KOPT-K1 (cell line): ENCODE results near the gene UBE2H.
"Not testable (repeated sequence)": the region's sequence is repeated elsewhere in the genome, so short reads cannot be mapped to it uniquely, and the experiment has no call there.

Experiments
- H3K27ac ChIP-seq: fragments of 200-600 bp; sonication (generic); 2 replicates; pipeline ENCODE4 v1.5.1; 2016; ENCODE audit warnings: antibody characterized with exemption, mild to moderate bottlenecking, low read depth, low read length; ENCODE audit not compliant: poor library complexity, severe bottlenecking
- H3K36me3 ChIP-seq: fragments of 200-600 bp; sonication (generic); 2 replicates; pipeline ENCODE4 v1.5.1; 2017; ENCODE audit warnings: antibody characterized with exemption, mild to moderate bottlenecking, low read length, moderate library complexity; ENCODE audit not compliant: insufficient read depth
- H3K9me3 ChIP-seq: fragments of 200-600 bp; sonication (generic); 2 replicates; pipeline ENCODE4 v1.5.1; 2017; ENCODE audit warnings: antibody characterized with exemption, low read length, mild to moderate bottlenecking; ENCODE audit not compliant: insufficient read depth, poor library complexity, severe bottlenecking

The UBE2H gene

GRCh38 chr7:129824291-129825208 lies 128.2 kb downstream of the UBE2H start:
- no peaks in the 10 kb centered on the region for H3K36me3 ChIP-seq
- H3K27ac ChIP-seq = no peak overlapping the region
- no peaks in the 10 kb centered on the region for H3K9me3 ChIP-seq

- not testable (repeated sequence) for H3K9me3 ChIP-seq, H3K36me3 ChIP-seq, H3K27ac ChIP-seq
These were observed 129.6 kb downstream of the UBE2H start for GRCh38 chr7:129823143-129823542.

GRCh38 chr7:129821476-129821875 lies 131.3 kb downstream of the UBE2H start:
- Histone ChIP-seq H3K36me3 (no peaks in the 10 kb centered on the region), H3K27ac (no peak overlapping the region), H3K9me3 (peaks cover 10% of the 10 kb centered on the region)

GRCh38 chr7:129816742-129817141 lies 136.0 kb downstream of the UBE2H start:
- Histone ChIP-seq H3K9me3 (peaks cover 11% of the 10 kb centered on the region), H3K36me3 (no peaks in the 10 kb centered on the region), H3K27ac (no peak overlapping the region)

DNA sequence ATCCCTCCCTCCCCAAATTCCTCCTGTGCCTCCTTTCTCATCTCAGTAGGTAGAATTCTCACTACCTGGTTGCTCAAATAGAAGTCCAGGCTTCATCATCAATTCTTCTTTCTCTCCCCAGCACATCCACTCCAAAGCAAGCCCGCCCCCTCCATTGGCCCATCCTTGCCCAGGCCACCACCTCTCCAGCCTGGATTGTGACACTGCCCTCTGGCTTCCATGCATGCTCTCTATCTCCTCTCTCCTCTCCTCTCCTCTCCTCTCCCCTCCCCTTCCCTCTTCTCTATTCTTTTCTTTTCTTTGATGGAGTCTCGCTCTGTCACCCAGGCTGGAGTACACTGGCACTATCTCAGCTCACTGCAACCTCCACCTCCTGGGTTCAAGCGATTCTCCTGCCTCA lies 144.9 kb downstream of the UBE2H start:
- no peaks in the 10 kb centered on the region for H3K36me3 ChIP-seq
- no peaks in the 10 kb centered on the region for H3K9me3 ChIP-seq
- H3K27ac ChIP-seq = no peak overlapping the region

- Histone ChIP-seq H3K36me3 (no peaks in the 10 kb centered on the region), H3K9me3 (no peaks in the 10 kb centered on the region), H3K27ac (no peak overlapping the region)
These were observed 147.7 kb downstream of the UBE2H start for GRCh38 chr7:129804890-129805719.

DNA sequence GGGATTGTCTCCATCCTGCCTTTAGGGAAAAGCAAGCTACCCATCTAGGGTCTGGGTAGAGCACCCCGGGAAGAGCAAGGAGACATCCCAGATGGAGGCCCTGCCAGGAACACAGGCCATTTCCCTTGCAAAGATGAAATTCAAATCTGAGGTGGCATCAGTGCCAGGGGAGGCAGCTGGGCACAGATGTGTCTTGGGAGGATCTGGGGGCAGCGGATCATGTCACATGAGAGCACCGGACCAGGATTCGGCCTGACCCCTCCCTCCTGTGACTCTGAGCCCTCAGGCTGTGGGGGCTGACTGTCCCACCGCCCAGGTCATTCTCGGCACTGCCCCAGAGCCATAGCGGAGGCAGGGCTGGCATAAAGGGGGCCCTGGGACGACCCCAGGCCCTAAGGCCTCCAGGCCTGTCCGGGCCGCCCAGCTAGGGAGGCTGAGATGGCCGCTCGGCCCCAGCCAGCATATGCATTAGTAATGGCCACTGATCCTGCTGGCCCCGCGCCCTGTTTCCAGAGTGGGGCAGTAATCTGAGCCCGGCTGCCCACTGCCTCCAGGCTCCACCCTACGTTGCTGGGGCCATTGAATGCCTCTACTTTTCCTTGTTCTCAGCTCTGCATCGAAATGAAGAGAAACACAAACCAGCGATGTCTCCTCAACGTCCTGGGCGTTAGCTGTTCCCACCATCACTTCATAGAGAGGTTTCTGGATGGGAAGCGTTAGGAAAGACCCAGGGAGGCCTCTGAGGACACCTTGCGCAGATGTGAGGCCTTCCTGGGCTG lies 148.5 kb downstream of the UBE2H start:
- Histone ChIP-seq H3K27ac (no peak overlapping the region), H3K9me3 (no peaks in the 10 kb centered on the region), H3K36me3 (no peaks in the 10 kb centered on the region)

DNA sequence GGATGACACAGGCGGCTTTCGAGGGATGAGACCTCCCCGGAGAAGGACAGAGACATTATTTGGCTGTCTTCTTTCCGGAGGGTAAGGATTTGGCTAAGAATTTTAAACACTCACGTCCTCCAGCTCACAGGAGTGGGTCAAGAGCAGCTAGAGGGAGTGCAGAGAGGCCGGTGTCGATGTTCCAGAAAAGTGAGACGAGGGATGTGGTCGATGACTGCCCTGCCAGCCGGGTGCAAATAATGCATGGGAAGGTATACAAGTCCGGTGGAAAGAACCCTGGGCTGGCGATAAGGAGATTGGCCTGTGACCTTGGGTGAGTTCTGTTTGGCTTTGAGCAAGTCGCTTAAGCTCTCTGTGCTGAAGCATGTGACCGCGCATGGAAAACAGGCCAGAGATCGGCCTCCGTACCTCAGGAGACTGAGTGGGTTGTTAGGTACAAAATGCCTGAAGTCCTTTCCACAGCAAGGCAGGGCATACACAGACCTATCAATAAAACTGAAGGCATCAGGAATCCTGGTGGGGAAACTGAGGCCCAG lies 149.1 kb downstream of the UBE2H start:
- no peaks in the 10 kb centered on the region for H3K9me3 ChIP-seq
- H3K27ac ChIP-seq = no peak overlapping the region
- no peaks in the 10 kb centered on the region for H3K36me3 ChIP-seq

- Histone ChIP-seq H3K36me3 (no peaks in the 10 kb centered on the region), H3K27ac (no peak overlapping the region), H3K9me3 (no peaks in the 10 kb centered on the region)
These were observed 150.9 kb downstream of the UBE2H start for GRCh38 chr7:129801882-129802281.

DNA sequence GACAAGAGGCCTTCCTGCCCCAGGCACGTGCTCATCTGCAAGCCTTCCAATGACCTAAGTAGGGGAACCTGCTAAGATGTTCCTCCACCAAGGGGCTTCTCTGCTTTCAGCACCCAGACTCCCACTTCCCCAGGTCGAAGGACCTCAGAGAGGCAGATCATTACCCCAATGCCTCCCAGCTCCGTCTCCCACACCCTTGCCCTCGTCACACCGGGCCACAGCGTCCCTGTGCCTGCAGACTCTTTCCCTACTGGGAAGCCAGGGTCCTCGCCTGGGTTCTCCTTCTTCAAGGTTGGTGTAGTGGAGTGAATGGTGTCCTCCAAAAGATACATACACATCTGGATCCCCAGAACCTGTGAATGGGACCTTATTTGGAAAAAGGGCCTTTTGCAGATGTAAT lies 151.9 kb downstream of the UBE2H start:
- H3K27ac ChIP-seq = no peak overlapping the region
- no peaks in the 10 kb centered on the region for H3K36me3 ChIP-seq
- no peaks in the 10 kb centered on the region for H3K9me3 ChIP-seq

GRCh38 chr7:129799350-129799955 lies 153.3 kb downstream of the UBE2H start:
- Histone ChIP-seq H3K9me3 (no peaks in the 10 kb centered on the region), H3K27ac (no peak overlapping the region), H3K36me3 (no peaks in the 10 kb centered on the region)

DNA sequence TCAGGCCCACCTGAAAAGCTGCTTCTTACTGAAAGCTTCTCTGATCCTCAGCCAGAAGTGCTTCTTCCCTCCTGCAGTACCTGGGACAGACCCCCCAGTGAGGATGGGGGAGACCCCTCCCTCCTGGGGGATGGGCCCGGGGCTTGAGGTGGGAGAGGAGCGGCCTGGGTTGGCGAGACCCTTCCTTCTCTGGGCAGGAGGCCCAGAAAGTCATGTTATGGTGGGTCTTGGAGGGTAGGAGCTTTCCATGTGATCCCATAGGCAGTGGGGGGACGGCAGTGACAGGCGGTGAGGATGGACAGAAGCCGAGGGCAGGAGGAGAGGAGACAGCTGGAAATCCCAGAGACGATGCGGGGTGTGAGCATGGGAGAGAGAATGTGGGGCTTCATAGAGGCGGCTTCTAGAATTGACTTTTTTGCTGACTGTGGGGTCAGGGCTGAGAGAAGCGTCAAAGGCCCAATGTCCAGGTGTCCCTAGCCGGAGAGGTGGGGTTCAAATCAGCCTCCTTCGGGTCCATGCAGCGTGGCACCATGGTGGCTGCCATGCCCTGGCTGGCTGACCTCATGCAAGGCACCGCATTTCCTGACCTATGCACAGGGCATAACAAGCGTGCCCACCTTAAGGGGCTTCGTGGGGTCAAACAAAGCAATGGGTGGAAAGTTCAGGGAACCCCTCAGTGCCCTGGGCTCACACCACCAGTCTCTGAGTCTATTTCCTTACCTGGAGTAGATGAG lies 154.0 kb downstream of the UBE2H start:
- no peak overlapping the region for H3K27ac ChIP-seq
- no peaks in the 10 kb centered on the region for H3K36me3 ChIP-seq
- H3K9me3 ChIP-seq = no peaks in the 10 kb centered on the region

- Histone ChIP-seq H3K9me3 (no peaks in the 10 kb centered on the region), H3K36me3 (no peaks in the 10 kb centered on the region), H3K27ac (no peak overlapping the region)
These were observed 155.5 kb downstream of the UBE2H start for GRCh38 chr7:129797214-129797789.
